Umbilical cord (tissue), 2 donors: Measurements from ENCODE around the gene KIAA1614. TPM values are rescaled to one million over a fixed set of nuclear protein-coding genes. Genes with fewer than 3 reads are reported as not detected.
"Not testable (repeated sequence)": the region's sequence is repeated elsewhere in the genome, so short reads cannot be mapped to it uniquely, and the experiment has no call there.

Source experiments
- DNase-seq: peaks from one replicate; pipeline ENCODE4 v3.0.0-alpha.2; 2015; ENCODE audit warnings: low spot score
- total RNA-seq: library from RNA; depleted of rRNA; stranded (reverse); fragments of >200 nt; gene quantifications from one replicate; pipeline ENCODE4 v1.2.3, GENCODE V29; 2014; ENCODE audit warnings: low replicate concordance; ENCODE audit not compliant: insufficient read depth

KIAA1614 gene
- total RNA-seq, 1 donor from 2014 or later, result 17.6 TPM

DNA sequence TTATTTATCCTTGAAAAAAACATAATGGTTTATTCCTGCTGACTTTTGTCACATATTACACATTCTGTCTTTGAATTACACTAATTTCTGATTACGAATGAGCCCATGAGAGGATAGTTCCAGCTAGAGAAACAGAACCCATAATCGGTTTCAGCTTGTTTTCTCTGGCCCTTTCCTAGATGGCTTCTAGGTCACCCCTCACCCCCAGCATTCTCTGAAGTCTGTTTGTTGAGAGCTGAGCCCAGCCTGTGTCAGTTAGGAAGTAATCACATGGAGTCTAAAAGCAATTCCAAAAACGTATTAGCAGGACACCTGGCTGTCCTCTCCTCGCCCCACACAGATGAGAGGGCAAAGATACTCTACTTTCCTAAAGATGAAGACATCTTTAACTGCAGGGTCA, 48.9 kb downstream of the KIAA1614 start:
- DNase-seq, result no peak

DNA sequence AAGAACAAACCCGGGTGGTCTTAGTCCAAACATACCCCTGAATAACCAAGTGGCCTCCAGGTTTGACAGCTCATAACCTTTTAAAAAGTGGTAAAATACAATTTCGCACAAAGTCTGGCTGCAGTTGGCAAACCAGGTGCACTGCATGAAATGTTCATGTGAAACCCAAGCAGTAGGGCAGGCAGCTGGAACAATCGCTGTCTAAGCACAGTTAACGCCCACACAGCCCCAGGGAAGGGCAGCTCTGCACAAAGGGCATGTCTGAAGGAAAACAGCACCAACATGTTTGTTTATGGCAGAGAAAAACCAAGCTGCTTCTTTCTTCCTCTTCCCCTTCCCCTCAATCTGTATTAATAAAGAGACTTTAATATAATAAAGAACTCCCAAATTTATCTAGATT, 49.5 kb downstream of the KIAA1614 start:
- no peak for DNase-seq

DNA sequence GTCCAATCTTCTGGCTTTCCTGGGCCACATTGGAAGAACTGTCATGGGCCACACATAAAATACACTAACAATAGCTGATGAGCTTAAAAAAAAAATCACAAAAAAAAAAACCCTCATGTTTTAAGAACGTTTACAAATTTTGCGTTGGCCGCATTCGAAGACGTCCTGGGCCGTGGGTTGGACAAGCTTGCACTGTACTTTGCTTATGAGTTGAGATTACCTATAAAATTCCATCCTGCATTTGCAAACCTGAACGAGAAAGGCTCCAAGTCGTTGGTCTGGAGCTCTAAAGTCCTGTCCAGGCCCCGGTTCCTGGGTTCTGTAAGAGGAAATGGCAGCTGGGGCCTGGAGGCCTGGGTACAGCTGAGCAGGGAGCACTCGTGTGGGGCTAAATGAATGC, 51.4 kb downstream of the KIAA1614 start:
- DNase-seq, result no peak

DNA sequence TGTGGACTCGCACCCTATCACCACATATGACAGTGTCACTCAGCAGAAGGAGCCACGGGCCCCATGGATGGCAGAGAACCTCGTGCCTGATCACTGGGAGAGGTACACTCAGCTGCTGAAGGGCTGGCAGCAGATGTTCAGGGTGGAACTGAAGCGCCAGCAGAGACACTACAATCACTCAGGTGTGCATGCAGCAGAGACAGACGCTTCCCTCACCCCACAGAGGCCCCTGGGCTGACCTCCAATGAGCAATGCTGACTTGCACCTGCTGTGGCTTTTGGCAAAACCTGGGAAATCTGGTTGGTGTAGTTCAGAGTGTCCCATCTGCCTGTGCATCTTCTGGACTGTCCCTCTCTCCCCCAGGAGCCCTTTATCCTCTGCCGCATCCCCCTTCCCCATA, 51.9 kb downstream of the KIAA1614 start:
- DNase-seq, result no peak

DNA sequence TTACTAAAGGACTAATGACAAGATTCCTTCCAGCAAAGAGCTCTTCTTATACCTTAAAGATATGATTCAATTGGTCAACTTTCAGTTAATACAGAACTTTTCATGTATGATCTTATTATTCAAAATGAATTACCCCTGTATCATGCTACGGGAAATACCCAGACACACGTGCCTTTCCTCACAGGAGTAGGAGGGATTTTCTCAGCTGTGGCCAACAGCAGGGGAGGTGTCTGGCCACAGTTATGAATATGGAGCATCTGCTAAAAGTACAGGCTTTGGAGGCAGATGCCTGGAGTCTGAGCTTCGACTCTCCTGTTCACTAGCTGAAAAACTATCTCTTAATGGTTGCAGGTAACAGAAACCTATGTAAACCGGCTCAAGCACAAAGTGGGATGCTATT, 53.6 kb downstream of the KIAA1614 start:
- no peak for DNase-seq

DNA sequence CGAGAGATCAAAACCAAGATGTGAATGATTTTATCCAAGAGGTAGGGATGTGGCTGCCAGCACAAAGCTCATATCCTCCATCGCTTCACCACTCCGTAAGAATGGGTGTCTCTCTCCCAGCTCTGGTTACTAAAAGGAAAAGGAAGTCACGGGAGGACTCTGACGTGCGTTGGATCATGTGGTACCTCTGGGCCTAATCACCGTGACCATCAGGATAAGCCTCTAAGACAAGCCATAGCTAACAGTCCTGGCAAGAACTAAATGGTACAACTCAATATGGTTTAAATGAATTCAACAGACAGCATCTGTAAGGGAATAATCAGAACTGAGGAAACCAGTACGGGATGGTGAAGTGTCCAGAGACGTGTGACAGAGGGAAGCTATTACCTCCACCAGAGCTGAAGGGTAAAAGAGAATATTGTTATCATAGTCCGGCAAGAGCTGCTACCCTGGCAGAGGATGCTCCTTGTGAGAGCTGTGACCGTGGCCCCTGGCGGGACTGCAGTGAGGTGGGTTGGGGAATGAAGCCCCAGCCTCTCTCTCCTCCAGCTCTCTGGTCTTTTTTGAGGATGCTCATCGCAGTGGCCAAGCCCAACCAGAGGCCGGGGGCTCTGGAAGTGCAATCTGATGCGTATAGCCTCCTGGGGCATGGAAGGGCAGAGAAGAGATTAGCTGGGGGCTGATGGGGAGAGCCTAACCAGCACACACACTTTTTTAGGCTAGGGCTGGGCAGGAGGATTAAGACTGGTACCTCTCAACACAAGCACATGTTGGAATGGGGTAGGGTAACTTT, 54.2 kb downstream of the KIAA1614 start:
- DNase-seq, result no peak

DNA sequence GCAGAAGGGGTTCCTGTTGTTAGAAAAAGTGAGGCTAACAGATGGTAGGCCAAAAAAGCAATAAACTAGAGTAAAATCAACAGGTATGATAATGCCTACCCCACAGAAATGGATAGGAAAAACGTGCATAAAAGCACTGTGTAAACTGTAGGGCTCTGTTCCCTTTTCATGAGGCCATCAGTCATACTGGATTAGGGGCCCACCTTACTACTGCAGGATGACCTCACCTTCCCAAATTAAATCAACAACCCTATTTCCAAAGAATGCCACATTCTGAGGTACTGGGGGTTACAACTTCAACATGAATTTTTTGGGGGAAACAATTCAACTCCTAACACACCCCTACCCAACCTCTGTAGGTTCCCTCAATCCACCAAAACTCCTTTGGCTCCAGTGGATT, 54.9 kb downstream of the KIAA1614 start:
- no peak for DNase-seq

DNA sequence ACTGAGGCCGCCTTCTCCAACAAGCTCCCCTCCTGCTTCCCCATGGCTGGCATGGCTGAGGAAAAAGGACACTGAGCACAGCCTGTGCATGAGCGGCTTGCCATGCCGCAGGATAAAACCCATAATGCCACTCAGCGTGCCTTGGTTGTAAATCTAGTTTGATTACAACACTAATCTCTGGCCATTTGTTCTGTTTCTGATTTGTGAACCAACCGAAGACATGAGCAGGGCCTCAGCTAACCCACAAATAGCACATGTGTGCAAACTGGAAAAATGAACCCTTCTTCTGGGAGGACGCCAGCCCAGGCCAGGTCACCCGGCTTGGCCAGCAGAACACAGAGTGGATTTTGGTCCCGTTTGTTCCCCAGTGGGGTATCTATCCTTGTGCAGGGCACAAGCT, 56.1 kb downstream of the KIAA1614 start:
- DNase-seq, result not testable (repeated sequence)

DNA sequence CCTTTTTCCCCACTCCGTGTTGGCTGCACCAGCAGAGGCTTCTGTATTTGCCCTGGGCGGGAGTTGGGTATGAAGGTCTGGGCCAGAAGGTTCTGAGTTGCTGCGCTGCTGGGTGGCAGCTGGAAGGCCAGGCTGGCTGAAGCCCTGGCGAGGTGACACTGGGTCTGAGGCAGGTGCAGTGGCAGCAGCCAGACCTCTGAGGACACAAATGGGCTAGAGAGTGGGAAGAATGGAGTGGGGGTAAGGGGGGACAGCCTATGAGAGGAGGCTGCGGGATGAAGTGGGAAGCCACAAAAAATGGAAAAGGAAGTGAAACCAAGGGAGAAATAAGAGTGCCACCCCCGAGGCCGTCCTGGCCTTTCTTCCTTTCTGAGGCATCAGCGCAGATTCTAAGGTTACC, 56.7 kb downstream of the KIAA1614 start:
- DNase-seq, result no peak

DNA sequence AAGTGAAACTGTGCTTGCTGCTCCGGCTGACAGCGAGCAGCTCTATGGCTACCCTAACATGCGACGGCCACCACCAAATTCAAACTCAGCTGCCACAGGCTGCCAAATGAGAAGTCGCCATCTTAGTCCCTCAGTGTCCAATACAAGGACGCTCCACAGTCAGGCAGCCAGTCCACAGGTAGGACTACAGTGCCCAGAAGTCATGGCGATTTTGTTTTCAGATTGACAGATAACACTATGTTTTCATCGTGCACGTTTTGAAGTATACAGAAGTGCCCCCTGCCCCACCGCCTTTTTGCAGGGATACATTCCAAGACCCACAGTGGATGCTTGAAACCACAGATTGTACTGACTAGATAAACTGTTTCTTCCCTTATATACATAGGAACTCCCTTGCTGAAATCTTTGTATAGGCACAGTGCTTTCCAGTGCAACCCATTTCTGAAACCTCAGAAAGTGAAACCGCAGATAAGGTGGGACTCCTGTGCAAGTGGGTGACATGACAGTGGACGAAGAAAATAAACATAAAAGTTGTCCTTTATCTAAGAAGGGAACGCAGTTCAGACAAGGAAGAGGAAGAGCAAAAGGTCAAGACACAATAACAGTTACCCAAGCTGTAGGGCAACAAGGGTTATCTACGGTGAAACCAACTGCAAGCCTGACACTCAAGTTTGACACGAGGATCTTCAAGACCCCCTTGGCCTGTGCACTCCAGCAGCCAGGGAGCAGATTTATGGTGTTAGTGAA, 57.8 kb downstream of the KIAA1614 start:
- no peak for DNase-seq

DNA sequence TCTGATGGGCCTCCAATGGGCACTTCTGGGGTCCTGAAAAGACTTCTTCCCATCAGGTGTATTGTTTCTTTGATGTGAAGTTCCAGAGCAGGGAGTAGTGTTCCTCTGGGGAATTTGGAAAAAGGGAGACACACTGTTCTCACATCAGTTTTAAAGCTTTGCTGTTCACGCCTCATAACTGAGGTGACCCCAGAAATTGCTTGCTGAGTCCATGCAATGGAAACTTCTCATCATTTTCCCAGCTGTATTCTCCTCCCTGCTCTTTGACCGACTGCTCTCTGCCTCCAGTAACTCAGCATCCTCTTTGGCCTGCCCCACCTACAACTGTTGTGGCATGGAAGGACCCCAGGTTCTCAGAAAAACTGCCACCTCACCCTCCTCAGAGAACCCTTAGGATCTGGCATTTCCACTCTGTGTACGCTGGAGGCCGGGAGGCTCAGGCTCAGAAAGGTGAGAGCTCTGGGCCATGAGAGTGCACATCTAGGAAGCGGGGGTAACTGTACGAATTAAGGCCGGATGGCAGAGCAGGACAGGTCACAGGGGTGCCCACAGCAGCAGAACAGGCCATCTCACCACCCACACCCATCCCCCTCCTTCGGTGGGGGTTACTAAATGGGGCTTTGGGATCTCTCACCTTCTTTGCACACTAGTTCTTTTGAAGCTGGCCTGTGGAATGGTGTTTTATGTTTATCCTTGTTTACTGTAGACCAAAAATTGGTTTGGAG, 58.7 kb downstream of the KIAA1614 start:
- DNase-seq, result no peak

DNA sequence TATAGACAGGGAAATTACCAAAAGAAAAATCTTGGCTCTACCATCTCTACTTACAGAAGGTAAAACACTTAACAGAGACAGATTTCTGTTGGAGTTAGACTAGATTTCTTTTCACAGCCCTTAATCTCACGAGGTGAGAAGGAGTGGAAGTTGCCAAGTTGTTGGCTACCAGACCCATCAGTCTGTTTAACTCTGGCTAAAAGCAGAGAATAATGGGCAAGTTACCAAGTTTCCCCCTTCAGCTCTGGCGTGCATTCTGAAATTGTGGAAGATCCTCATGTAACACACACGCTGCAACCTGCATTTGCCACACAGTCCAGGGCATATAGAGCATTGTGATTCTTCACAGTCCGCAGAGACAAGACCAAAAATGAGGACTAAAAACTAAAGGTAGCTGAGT, 60.7 kb downstream of the KIAA1614 start:
- no peak for DNase-seq

DNA sequence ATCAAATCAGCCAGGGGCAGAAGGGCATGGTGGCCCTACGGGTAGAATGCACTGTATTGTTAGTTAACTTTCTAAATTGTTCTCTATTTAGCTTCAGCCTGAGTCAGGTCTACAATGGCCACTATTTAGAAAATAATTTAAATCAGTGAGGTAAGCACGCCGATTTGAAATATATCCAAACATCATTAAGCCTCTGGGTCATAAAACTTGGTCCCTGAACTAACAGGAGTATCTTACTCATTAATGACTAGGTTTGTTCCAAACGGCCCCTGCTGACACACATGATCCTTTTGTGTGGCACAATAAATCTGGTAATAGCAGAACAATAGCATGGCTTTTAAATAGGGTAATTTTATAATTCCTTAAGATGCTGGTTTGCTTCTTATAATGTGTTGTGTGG, 61.5 kb downstream of the KIAA1614 start:
- DNase-seq, result no peak

DNA sequence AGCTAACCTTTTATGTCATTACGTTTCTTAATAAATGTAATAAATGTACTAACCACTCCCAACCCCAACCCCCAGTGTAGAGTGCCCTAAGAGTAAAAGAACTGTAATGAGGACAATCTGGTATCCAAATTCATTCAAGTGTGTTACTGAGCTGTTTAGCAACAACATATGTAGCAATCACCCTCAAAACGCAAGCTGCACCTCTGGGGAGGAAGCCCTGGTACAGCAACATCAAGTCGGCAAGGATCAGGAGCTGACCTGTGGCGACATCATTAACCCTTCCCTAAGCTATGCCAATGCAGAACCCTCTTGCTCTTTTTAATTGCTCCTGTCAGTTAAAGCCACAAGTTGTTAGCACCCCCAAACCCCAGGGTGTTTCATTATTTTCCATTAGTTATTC, 62.9 kb downstream of the KIAA1614 start:
- no peak for DNase-seq

DNA sequence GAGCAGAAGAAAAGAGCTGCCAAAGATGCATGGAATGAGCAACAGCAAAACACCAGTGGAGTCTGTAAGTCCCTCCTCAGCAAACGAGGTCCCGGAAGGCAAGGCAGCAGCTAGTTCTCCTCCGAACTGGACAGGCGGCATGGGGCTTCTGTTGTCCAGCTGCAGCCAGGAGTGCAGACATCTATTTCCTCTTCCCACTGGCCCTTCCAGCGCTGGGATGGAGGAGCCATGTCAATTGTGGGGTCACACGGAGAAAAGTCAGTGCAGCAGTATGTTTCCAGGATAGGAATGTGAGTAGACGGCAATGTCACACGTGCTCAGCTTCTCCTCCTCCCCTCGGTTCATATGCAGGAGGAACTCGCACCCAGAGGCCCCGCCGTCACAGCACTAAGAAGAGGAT, 63.5 kb downstream of the KIAA1614 start:
- DNase-seq, result no peak

DNA sequence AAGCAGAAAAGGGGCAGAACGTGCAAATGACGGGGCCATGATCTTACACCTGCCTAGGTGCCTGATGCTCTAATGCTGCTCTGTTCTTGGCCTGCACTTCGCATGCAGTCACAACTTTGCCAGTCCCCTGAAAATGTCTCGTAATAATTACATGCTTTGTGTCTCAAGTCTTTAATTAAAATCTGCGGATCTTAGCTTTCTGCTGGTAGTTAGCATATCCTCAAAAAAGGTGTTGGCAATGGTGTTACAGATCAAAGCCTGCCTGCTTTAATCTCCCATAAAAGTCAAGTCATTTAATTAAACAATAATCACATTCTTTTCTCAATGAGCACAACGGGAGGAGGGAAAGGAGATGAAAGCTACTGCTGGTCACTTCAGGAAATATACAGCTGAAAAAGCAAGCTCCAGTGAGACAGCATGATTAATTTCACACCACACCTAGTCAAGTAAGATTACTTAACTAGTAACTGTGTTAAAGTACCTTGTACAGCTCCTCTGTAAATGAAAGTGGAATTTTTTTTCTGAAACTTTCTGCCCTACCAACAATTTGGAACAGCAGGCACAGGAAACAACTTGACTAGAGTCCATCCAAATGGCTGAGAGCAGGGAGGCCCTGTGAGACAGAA, 64.1 kb downstream of the KIAA1614 start:
- DNase-seq, result no peak

DNA sequence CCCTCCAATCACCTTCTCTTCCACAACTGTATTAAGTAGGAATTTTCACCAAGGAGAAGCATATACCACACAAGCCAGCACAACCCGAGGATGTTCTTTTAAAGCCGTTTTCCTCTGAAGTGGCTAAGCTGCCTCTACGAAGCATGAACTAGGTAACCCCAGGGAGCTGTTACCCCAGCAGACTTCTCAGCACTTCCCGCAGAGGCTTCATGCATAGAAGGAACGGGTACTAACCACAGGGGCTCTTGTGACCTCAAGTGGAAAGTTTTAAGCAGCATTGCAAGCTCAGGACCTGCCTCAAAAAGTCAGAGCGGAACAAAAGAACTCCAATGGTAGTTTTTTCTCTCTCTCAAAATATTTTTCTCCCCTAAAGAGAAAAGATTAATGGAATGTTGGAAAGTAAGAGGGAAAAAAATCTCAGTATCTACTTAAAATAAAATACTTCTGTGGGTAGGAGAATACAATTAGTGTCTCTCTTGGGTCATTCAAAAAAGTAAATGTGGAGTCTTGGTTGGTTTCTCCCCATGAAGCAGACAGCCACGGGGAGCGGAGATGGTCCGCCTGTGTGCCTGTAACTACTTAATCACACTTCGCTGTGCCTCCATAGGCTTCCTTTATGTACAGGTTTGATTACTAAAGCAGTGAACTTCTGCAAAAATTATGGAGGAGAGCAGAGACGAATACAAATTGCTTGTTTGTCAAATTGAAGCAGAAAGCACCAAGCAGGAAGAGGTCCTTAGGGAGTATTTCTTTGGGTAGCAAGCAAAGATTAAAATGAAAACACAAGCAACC, 69.1 kb downstream of the KIAA1614 start:
- no peak for DNase-seq

DNA sequence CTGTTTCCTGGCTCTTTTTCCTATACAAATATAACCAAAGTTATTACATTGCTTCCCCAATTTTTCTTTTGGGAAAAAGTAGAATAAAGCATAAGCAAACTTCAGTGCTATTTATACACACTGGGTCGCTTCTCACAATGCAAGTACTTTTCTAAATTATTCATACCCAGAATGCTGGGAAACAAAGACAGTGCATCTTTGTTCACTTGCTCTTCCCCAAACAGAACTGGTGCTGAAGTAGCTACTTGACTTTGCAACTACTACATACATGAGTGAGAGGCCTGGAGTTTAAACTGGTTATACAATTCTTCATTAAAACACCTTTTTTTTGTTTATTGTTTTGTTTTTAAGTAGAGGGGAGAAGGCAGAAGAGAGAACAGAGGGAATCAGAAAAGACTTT, 69.7 kb downstream of the KIAA1614 start:
- DNase-seq, result no peak

DNA sequence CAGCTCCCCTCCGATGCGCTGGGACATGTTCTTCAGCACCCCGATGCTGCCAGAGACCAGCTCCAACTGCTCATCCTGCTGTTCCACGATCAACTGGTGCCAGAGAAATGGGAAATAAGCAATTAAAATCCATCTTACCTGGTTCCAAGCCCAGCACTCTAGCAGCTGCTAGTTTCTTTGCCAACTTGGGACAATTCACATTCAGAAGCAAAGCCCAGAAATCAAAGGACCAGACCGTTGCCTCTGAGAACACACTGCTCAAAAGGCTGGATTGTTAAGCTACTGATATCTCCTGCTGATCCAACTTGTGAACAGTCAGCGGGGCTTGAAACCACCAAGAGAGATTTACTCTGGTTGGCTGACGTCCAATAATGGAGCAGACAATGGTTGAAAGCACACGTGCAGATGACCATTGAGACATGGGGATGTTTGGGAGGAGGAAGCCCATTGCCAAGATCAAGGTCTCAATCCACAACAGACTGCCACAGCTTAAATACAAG, 75.6 kb downstream of the KIAA1614 start:
- DNase-seq, result peak; percentile 37

DNA sequence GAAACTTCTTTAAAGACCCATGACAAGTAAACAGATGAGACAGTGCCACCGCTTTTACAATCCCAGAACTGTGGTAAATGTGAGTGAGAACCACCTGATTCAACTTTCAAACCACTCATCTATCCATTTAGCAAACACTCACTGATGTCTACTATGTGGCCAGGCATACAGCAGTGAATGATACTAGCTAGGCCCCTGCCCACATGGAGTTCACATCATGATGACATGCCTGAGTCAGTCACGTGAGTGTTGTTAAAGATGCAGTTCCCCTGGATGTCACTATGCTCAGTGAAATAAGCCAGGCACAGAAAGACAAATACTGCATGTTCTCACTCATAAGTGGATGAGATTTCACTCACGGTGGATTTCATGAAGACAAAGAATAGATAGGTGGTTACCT, 81.6 kb downstream of the KIAA1614 start:
- no peak for DNase-seq

DNA sequence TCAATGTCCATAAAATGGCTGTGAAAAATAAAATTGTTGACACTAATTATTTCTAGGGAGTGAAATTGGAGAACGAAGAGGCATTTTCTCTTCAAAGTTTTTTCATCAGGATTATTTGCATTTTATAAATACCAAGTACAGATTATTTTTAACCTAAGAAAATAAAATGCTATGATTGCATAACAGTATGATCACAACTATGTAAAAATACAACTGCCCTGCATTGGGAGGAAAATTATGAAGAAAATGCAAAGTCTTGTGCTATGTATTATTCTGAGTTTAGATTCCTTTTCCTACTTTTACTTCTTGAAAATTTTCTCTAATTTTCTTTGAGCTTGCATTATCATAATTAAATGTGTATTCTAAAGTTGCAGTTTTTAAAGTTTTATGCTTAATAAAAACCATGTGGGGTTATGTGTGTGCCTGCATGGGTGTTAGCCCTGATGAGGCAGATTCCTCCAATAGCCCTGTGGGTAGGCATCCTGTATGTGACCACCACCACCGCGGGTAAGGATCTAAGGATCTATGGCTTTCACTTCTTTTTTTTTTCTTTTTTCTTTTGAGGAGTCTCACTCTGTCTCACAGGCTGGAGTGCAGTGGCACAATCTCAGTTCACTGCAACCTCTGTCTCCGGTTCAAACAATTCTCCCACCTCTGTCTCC, 85.3 kb downstream of the KIAA1614 start:
- DNase-seq, result no peak
